ENCODE data around the gene CANT1. TPM values are rescaled to one million over a fixed set of nuclear protein-coding genes. Genes with fewer than 3 reads are reported as not detected.

CANT1 gene
- total and polyA plus RNA-seq, 2 donors from 2014 or later: 23.0 to 56.6 TPM

- no peak overlapping the region for H3K4me3 ChIP-seq (ENCODE audit: low read length in 3 of 3)
- H3K27me3 ChIP-seq (ENCODE audit: control insufficient read depth, insufficient read depth, low read length): no peaks in the 10 kb centered on the region
- H3K4me1 ChIP-seq (ENCODE audit: control insufficient read depth in 2 of 3, insufficient read depth in 2 of 3, low read depth in 1 of 3, low read length in 3 of 3): peaks cover 0 to 8% (median 0%) of the 10 kb centered on the region in 3 donors
- no peak for TF ChIP-seq CTCF (IDR thresholded peaks at IDR 0.05; ENCODE audit: borderline replicate concordance, extremely low read depth, insufficient read depth)
- H3K36me3 ChIP-seq (ENCODE audit: control insufficient read depth in 2 of 3, insufficient read depth in 3 of 3, low read length in 3 of 3): peaks cover 0 to 6% (median 4%) of the 10 kb centered on the region in 3 donors
- no peak for DNase-seq
- no peak for FAIRE-seq
- intact Hi-C loops (cut with DNase I): no loop called here
- no peaks in the 10 kb centered on the region for H3K9me3 ChIP-seq (ENCODE audit: control insufficient read depth in 2 of 3, insufficient read depth in 1 of 3, low read length in 3 of 3)
- H3K9ac ChIP-seq (ENCODE audit: low read length in 3 of 3): no peak overlapping the region
- no peak overlapping the region for H3K27ac ChIP-seq (ENCODE audit: low read depth in 2 of 2, low read length in 2 of 2)
Measured at GRCh38 chr17:78996781-78997201, 12.8 kb downstream of the CANT1 start.

- H3K9me3 ChIP-seq (ENCODE audit: control insufficient read depth in 2 of 3, insufficient read depth in 1 of 3, low read length in 3 of 3): no peaks in the 10 kb centered on the region
- no peak overlapping the region for H3K4me3 ChIP-seq (ENCODE audit: low read length in 3 of 3)
- no peak for FAIRE-seq
- peaks cover 0 to 9% (median 7%) of the 10 kb centered on the region in 3 donors for H3K36me3 ChIP-seq (ENCODE audit: control insufficient read depth in 2 of 3, insufficient read depth in 3 of 3, low read length in 3 of 3)
- DNase-seq: peak in 1 of 5 donors; percentile 27
- no peak for TF ChIP-seq CTCF (IDR thresholded peaks at IDR 0.05; ENCODE audit: borderline replicate concordance, extremely low read depth, insufficient read depth)
- H3K9ac ChIP-seq (ENCODE audit: low read length in 3 of 3): no peak overlapping the region
- H3K27me3 ChIP-seq (ENCODE audit: control insufficient read depth, insufficient read depth, low read length): no peaks in the 10 kb centered on the region
- H3K27ac ChIP-seq (ENCODE audit: low read depth in 2 of 2, low read length in 2 of 2): peak overlapping the region in 1 of 2 donors; percentile 41
- peaks cover 0 to 8% (median 0%) of the 10 kb centered on the region in 3 donors for H3K4me1 ChIP-seq (ENCODE audit: control insufficient read depth in 2 of 3, insufficient read depth in 2 of 3, low read depth in 1 of 3, low read length in 3 of 3)
- intact Hi-C loops (cut with DNase I): no loop called here
Measured at GRCh38 chr17:78995761-78996451, 13.7 kb downstream of the CANT1 start.

- peak in 2 of 5 donors; percentile 37 to 81 for DNase-seq
- intact Hi-C loops (cut with DNase I): no loop called here
Measured at GRCh38 chr17:78995022-78995760, 14.4 kb downstream of the CANT1 start.

More at GRCh38 chr17:78995022-78995760, 14.4 kb downstream of the CANT1 start:
- peaks cover 0 to 12% (median 7%) of the 10 kb centered on the region in 3 donors for H3K36me3 ChIP-seq (ENCODE audit: control insufficient read depth in 2 of 3, insufficient read depth in 3 of 3, low read length in 3 of 3)
- H3K9me3 ChIP-seq (ENCODE audit: control insufficient read depth in 2 of 3, insufficient read depth in 1 of 3, low read length in 3 of 3): no peaks in the 10 kb centered on the region
- peaks cover 0 to 8% (median 0%) of the 10 kb centered on the region in 3 donors for H3K4me1 ChIP-seq (ENCODE audit: control insufficient read depth in 2 of 3, insufficient read depth in 2 of 3, low read depth in 1 of 3, low read length in 3 of 3)
- H3K4me3 ChIP-seq (ENCODE audit: low read length in 3 of 3): no peak overlapping the region
- no peaks in the 10 kb centered on the region for H3K27me3 ChIP-seq (ENCODE audit: control insufficient read depth, insufficient read depth, low read length)
- H3K27ac ChIP-seq (ENCODE audit: low read depth in 2 of 2, low read length in 2 of 2): no peak overlapping the region
- FAIRE-seq: no peak
- no peak for TF ChIP-seq CTCF (IDR thresholded peaks at IDR 0.05; ENCODE audit: borderline replicate concordance, extremely low read depth, insufficient read depth)
- no peak overlapping the region for H3K9ac ChIP-seq (ENCODE audit: low read length in 3 of 3)
